IMR-90 (cell line): ENCODE data around the gene CPED1.
"Not testable (repeated sequence)": the region's sequence is repeated elsewhere in the genome, so short reads cannot be mapped to it uniquely, and the experiment has no call there.

Source experiments
- BHLHE40 ChIP-seq: fragments of 150-350 bp; IDR thresholded peaks from 2 replicates; pipeline ENCODE4 v1.6.1; 2016; ENCODE audit warnings: mild to moderate bottlenecking, low read depth, low read length
- CEBPB ChIP-seq: IDR thresholded peaks from 2 replicates; pipeline ENCODE4 v1.6.1; 2012; ENCODE audit warnings: low read depth, low read length, improper control_type of control experiment
- CHD1 ChIP-seq: IDR thresholded peaks from 2 replicates; pipeline ENCODE4 v1.6.1; 2012; ENCODE audit warnings: low read depth, low read length, improper control_type of control experiment
- CTCF ChIP-seq: conservative IDR thresholded peaks from 2 replicates; pipeline ENCODE4 v1.5.1; 2012; ENCODE audit warnings: mild to moderate bottlenecking, low read depth, low read length, improper control_type of control experiment
- FOS ChIP-seq: fragments of 150-350 bp; IDR thresholded peaks from 2 replicates; pipeline ENCODE4 v1.6.1; 2016; ENCODE audit warnings: low read depth, low read length
- MAFK ChIP-seq: IDR thresholded peaks from 2 replicates; pipeline ENCODE4 v1.6.1; 2012; ENCODE audit warnings: low read depth, low read length, improper control_type of control experiment
- MAZ ChIP-seq: IDR thresholded peaks from 2 replicates; pipeline ENCODE4 v1.6.1; 2012; ENCODE audit warnings: low read depth, mild to moderate bottlenecking, low read length, improper control_type of control experiment, moderate library complexity, borderline replicate concordance
- MXI1 ChIP-seq: IDR thresholded peaks from 2 replicates; pipeline ENCODE4 v1.6.1; 2012; ENCODE audit warnings: low read depth, mild to moderate bottlenecking, low read length, moderate library complexity, borderline replicate concordance
- POLR2A ChIP-seq: IDR thresholded peaks from 2 replicates; pipeline ENCODE4 v1.6.1; 2012; ENCODE audit warnings: mild to moderate bottlenecking, low read depth, low read length
- RAD21 ChIP-seq: IDR thresholded peaks from 2 replicates; pipeline ENCODE4 v1.6.1; 2012; ENCODE audit warnings: low read length, improper control_type of control experiment
- RFX5 ChIP-seq: IDR thresholded peaks from 2 replicates; pipeline ENCODE4 v1.8.0; 2012; ENCODE audit warnings: low read depth, mild to moderate bottlenecking, low read length, moderate library complexity
- SMC3 ChIP-seq: fragments of 150-350 bp; IDR thresholded peaks from 2 replicates; pipeline ENCODE4 v1.6.1; 2016; ENCODE audit warnings: low read depth, mild to moderate bottlenecking, antibody characterized with exemption, low read length, moderate library complexity
- USF2 ChIP-seq: fragments of 150-350 bp; IDR thresholded peaks from 2 replicates; pipeline ENCODE4 v1.6.1; 2017; ENCODE audit warnings: mild to moderate bottlenecking, antibody characterized with exemption, low read length, low read depth

GRCh38 chr7:121289930-121290329 lies 301.4 kb downstream of the CPED1 start:
- TF ChIP-seq CTCF, POLR2A, RFX5, CEBPB, USF2, RAD21, MAFK, SMC3, FOS, MXI1, CHD1, BHLHE40, MAZ: not testable (repeated sequence)
